Activated T-cell treated with anti-CD3 and anti-CD28 coated beads, Interleukin-2, amount 50 U/mL, for 4 hours (primary cell): Measurements from ENCODE around the gene SLC30A7. TPM values are rescaled to one million over a fixed set of nuclear protein-coding genes. Genes with fewer than 3 reads are reported as not detected.

ENCODE experiments used
- ATAC-seq, 2 donors: fragments of 200-7000 bp; cut with Tn5 transposase; one replicate each; pipeline ENCODE4 v1.10.0; 2021
- DNase-seq: peaks from one replicate; pipeline ENCODE4 v3.0.0-alpha.2; 2020
- H3K27me3 Mint-ChIP-seq: one replicate; pipeline ENCODE4 v1.8.0; 2021; ENCODE audit warnings: low read depth, mixed read lengths
- H3K36me3 Mint-ChIP-seq: one replicate; pipeline ENCODE4 v1.8.0; 2022; ENCODE audit warnings: mixed read lengths; ENCODE audit not compliant: insufficient read depth
- H3K4me1 Mint-ChIP-seq: one replicate; pipeline ENCODE4 v1.8.0; 2021; ENCODE audit warnings: low read depth, mixed read lengths
- H3K4me3 Mint-ChIP-seq: one replicate; pipeline ENCODE4 v1.8.0; 2021; ENCODE audit warnings: mild to moderate bottlenecking, moderate library complexity, mixed read lengths
- H3K9me3 Mint-ChIP-seq: one replicate; pipeline ENCODE4 v1.8.0; 2021; ENCODE audit warnings: mixed read lengths
- total RNA-seq, 3 donors: library from RNA; stranded (reverse); gene quantifications; one replicate each; pipeline ENCODE4 v1.2.1, GENCODE V29; 2021

SLC30A7 gene
- total RNA-seq, 3 donors from 2014 or later: 37.7 to 48.9 (median 46.3) TPM

DNA sequence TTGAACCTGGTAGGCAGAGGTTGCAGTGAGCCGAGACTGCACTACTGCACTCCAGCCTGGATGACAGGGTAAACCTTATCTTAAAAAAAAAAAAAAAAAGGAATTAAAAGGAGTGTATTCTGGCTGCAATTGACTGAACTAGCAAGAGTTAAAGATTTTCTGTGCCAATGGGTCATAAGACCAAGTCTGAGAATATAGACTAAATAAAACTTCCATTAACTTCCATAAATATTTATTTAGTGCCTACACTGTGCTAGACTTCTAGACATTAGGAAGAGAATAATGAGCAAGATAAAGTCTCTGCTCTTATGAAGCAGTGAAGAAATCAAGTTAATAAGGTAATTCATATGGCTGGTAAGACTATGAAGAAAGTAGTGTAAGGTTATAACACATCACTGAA is 102.5 kb downstream of the SLC30A7 start:
- ATAC-seq: no peak
- peaks cover 41% of the 10 kb centered on the region for H3K4me1 Mint-ChIP-seq
- H3K36me3 Mint-ChIP-seq: peaks cover 39% of the 10 kb centered on the region

DNA sequence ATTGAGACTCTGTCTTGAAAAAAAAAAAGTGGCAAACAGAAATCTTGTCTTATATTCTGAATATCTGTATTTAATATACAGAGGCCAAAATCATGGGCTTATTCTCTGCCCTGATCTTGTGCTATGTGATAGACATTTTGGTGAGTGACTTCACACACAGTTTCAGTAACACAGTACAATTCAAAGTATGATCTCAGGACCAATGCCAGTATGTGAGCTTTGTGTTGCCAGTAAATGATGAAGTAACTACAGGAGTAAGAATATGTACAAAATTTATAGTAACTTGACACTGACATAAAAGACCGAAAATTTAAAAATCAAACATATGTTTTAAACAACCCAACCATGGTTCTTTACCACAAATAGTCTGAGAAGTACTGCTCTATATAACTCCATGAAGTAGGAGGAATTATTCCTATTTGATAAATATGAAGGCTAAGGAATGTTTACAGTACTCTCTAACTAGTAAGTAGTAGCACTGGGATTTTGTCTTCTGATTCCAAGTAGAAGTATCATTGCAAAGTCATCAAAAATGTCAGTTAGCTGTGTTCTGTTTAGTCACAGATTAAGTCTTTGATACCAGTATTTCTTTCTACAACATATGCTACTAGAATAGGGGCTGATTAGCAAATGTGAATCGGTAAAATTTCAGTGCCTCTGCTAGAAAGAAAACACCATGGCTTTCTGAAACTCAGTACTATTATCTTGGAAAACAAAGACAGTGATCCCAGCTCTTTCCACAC is 104.4 kb downstream of the SLC30A7 start:
- ATAC-seq (no peak), DNase-seq (no peak)
- peaks cover 34% of the 10 kb centered on the region for H3K36me3 Mint-ChIP-seq
- H3K4me1 Mint-ChIP-seq: peaks cover 48% of the 10 kb centered on the region
- peaks cover 2% of the 10 kb centered on the region for H3K9me3 Mint-ChIP-seq
- H3K4me3 Mint-ChIP-seq: no peak overlapping the region
- no peaks in the 10 kb centered on the region for H3K27me3 Mint-ChIP-seq

More for the DNA sequence above, 102.5 kb downstream of the SLC30A7 start:
- Mint-ChIP-seq H3K4me3 (no peak overlapping the region), H3K27me3 (no peaks in the 10 kb centered on the region), H3K9me3 (no peaks in the 10 kb centered on the region)
- DNase-seq: no peak

DNA sequence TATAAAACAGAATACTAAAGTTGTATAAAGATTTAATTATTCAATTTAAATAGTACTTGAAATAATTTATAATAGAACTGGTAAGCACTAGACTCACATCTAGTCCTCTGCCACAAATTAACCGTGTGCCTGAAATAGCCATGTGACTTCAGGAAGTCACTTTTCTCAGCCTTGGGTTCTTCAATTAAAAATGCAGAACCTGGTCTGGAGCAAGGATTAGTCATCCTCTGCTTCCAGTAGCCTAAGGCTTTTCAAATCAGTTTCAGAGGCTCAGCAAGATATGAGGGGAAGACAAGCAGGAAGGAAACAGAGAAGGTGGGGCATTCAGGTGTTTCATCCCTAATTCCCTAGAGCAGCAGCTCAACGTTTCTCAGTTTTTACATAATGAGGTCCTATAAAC is 106.7 kb downstream of the SLC30A7 start:
- no peak for ATAC-seq
- DNase-seq: no peak
- Mint-ChIP-seq H3K9me3 (peaks cover 9% of the 10 kb centered on the region), H3K4me1 (peaks cover 51% of the 10 kb centered on the region), H3K4me3 (no peak overlapping the region), H3K36me3 (peaks cover 31% of the 10 kb centered on the region), H3K27me3 (no peaks in the 10 kb centered on the region)

GRCh38 chr1:101003012-101003650 is 107.2 kb downstream of the SLC30A7 start:
- ATAC-seq: no peak
- Mint-ChIP-seq H3K4me3 (no peak overlapping the region), H3K4me1 (peaks cover 53% of the 10 kb centered on the region), H3K27me3 (no peaks in the 10 kb centered on the region), H3K36me3 (peaks cover 31% of the 10 kb centered on the region), H3K9me3 (peaks cover 9% of the 10 kb centered on the region)
- no peak for DNase-seq

DNA sequence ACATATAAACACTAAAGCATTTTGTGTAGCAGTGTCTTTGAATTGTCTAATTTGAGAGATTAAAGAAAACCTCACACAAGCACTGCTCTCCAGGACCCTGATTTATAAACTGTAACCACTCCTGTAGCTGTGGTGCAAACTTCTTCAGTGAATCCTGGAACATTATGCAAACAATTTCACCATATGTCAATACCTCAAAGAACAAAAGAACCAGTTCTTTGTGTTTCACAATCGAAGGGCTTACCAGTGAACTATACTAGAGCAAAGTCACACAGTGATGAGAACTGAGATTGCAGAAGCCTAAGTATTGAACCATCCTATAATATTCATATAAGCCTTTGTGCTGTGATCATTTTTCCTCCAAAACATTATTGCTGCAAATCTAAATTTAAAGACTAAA is 108.2 kb downstream of the SLC30A7 start:
- H3K36me3 Mint-ChIP-seq: peaks cover 37% of the 10 kb centered on the region
- peaks cover 9% of the 10 kb centered on the region for H3K9me3 Mint-ChIP-seq
- no peaks in the 10 kb centered on the region for H3K27me3 Mint-ChIP-seq
- no peak for ATAC-seq
- DNase-seq: no peak
- peaks cover 57% of the 10 kb centered on the region for H3K4me1 Mint-ChIP-seq
- no peak overlapping the region for H3K4me3 Mint-ChIP-seq

DNA sequence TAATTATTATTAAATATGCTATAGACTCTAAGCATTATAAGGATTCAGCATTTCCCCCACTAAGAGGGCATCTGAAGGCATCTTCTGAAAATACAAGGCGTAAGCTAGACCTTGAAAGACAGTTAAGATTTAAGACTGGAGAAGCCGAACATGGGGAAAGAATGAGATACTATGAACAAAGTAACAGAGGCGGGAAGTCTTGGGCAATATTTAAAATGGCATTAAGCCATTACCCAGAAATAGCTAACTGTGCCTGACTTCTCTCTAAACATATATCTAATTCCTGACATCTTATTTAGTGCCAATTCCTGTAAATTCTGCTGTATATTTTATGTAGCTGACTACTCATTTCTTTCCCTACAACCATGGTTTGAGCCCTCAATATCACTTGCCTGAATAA is 108.8 kb downstream of the SLC30A7 start:
- Mint-ChIP-seq H3K4me1 (peaks cover 57% of the 10 kb centered on the region), H3K36me3 (peaks cover 40% of the 10 kb centered on the region), H3K27me3 (no peaks in the 10 kb centered on the region)

GRCh38 chr1:101005183-101005582 is 109.3 kb downstream of the SLC30A7 start:
- H3K4me3 Mint-ChIP-seq: no peak overlapping the region
- peaks cover 56% of the 10 kb centered on the region for H3K4me1 Mint-ChIP-seq
- H3K9me3 Mint-ChIP-seq: peaks cover 9% of the 10 kb centered on the region
- ATAC-seq (no peak), DNase-seq (no peak)
- no peaks in the 10 kb centered on the region for H3K27me3 Mint-ChIP-seq
- peaks cover 44% of the 10 kb centered on the region for H3K36me3 Mint-ChIP-seq

More for the DNA sequence above, 108.8 kb downstream of the SLC30A7 start:
- ATAC-seq (no peak), DNase-seq (no peak)
- H3K9me3 Mint-ChIP-seq: peaks cover 9% of the 10 kb centered on the region
- no peak overlapping the region for H3K4me3 Mint-ChIP-seq

DNA sequence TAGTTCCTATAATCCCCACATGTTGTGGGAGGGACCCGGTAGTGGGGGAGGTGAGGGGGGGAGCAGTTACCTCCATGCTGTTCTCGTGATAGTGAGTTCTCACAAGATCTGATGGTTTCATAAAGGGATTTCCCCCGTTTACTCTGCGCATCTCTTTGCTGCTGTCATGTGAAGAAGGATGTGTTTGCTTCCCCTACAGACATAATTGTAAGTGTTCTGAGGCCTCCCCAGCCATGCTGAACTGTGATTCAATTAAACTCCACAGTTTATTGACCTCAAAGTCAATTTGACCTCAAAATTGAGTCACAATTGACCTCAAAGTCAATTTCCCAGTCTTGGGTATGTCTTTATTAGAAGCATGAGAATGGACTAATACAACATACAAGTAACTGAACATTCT is 110.0 kb downstream of the SLC30A7 start:
- H3K4me3 Mint-ChIP-seq: no peak overlapping the region
- H3K27me3 Mint-ChIP-seq: no peaks in the 10 kb centered on the region

GRCh38 chr1:101006553-101006952 is 110.7 kb downstream of the SLC30A7 start:
- H3K4me1 Mint-ChIP-seq: peaks cover 52% of the 10 kb centered on the region
- H3K27me3 Mint-ChIP-seq: no peaks in the 10 kb centered on the region
- no peak overlapping the region for H3K4me3 Mint-ChIP-seq
- DNase-seq (no peak), ATAC-seq (peak; percentile 45 to 51)
- H3K36me3 Mint-ChIP-seq: peaks cover 41% of the 10 kb centered on the region
- H3K9me3 Mint-ChIP-seq: peaks cover 9% of the 10 kb centered on the region

More for the DNA sequence above, 110.0 kb downstream of the SLC30A7 start:
- Mint-ChIP-seq H3K4me1 (peaks cover 55% of the 10 kb centered on the region), H3K36me3 (peaks cover 43% of the 10 kb centered on the region), H3K9me3 (peaks cover 9% of the 10 kb centered on the region)
- no peak for DNase-seq
- ATAC-seq: peak; percentile 47 to 51

DNA sequence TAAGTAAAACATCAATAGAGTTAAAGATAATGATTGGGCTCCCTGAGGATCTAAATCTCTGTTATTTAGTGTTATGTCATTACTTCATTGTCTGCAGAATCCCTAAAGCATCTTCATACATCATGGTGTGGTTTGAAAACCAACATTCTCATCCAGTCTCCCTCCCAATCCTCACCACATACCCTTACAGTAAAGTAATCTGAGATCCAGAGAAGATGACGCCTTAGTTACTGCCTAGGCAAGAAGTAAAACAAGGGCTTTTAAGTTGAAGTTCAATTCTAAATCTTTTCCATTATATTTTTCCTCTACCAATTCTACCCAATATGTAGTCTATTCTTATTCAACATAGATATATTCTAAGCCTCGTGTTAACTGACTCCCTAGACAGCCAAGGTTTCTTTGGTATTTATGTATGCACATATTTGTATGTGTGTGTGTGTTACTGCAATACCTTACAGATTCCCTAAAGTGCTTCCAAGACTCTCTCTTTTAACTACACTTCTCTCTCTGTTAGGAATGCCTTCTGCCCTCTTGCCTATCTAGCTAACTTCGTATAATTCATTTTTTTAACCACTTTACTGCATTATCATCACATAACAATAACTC is 112.4 kb downstream of the SLC30A7 start:
- Mint-ChIP-seq H3K9me3 (peaks cover 9% of the 10 kb centered on the region), H3K4me1 (peaks cover 35% of the 10 kb centered on the region), H3K27me3 (no peaks in the 10 kb centered on the region), H3K36me3 (peaks cover 49% of the 10 kb centered on the region), H3K4me3 (no peak overlapping the region)
- DNase-seq (no peak), ATAC-seq (no peak)

DNA sequence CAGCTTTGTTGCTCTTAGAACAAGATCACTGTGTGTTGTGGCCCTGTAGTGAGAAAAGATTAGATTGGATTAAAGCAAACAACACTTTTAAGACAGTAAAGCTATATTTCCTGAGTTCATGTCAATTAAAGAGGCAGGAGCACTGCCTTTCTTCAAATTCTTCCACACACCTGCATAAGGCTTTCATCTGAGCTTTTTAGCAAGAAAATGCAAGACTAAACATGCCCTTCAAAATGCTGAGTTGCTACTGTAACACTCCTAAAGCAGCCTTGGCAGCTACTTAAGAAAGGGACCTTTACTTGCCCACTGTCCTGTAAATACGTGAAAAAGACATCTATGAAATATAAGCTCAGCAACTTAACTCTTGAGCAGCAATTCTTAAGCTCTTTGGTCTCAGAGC is 117.9 kb downstream of the SLC30A7 start:
- ATAC-seq (no peak), DNase-seq (no peak)
- Mint-ChIP-seq H3K9me3 (peaks cover 3% of the 10 kb centered on the region), H3K27me3 (no peaks in the 10 kb centered on the region), H3K4me3 (no peak overlapping the region), H3K4me1 (peaks cover 10% of the 10 kb centered on the region), H3K36me3 (peaks cover 48% of the 10 kb centered on the region)

DNA sequence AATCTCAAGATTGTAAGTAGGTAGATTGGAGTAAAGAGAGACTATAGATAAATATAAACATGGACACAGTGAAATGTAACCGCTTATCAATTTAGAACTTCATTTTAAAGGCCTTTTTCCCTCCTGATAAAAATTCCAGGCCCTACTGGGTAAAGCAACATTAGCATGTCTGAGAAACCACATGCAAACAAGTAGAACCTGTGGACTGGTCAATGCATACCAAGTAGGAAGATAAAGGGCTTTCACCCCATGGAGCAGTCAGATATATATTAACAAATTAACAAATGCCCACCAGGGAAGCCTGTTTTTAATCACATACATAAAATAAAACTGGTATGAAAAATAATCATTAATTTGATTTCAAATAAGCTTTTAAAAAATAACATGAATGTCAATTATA is 121.6 kb downstream of the SLC30A7 start:
- ATAC-seq (no peak), DNase-seq (no peak)
- H3K9me3 Mint-ChIP-seq: peaks cover 9% of the 10 kb centered on the region
- no peak overlapping the region for H3K4me3 Mint-ChIP-seq
- H3K36me3 Mint-ChIP-seq: peaks cover 44% of the 10 kb centered on the region
- no peaks in the 10 kb centered on the region for H3K27me3 Mint-ChIP-seq
- peaks cover 24% of the 10 kb centered on the region for H3K4me1 Mint-ChIP-seq

GRCh38 chr1:101022294-101022693 is 126.4 kb downstream of the SLC30A7 start:
- no peak for ATAC-seq
- Mint-ChIP-seq H3K9me3 (peaks cover 5% of the 10 kb centered on the region), H3K4me1 (peaks cover 54% of the 10 kb centered on the region), H3K4me3 (no peak overlapping the region), H3K36me3 (peaks cover 36% of the 10 kb centered on the region), H3K27me3 (no peaks in the 10 kb centered on the region)
- no peak for DNase-seq

DNA sequence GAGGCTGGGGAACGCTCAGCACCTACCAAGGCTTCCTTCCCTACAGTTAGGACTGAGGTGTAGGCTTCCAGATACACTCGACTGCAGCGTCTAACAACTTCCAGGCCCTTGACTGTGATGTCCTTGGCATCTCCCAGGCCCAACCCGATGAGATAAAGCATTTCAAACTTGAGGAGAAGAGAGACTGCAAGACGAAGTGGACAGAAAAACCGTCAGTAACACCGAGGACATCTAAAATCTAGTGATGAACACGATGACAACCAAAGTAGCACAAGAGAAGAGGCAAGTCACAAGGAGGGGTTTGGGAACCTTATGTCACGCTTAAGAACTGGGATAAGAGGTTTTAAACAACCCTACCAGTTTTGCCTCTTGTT is 129.4 kb downstream of the SLC30A7 start:
- ATAC-seq (peak; percentile 46 to 56), DNase-seq (no peak)
- H3K36me3 Mint-ChIP-seq: peaks cover 31% of the 10 kb centered on the region
- H3K9me3 Mint-ChIP-seq: peaks cover 3% of the 10 kb centered on the region
- H3K4me1 Mint-ChIP-seq: peaks cover 71% of the 10 kb centered on the region
- H3K27me3 Mint-ChIP-seq: no peaks in the 10 kb centered on the region
- peak overlapping the region; percentile 100 for H3K4me3 Mint-ChIP-seq
